IPS-18a (cell line): ENCODE measurements around the gene VHLL.
A peak's percentile ranks its signal among the peaks of the same experiment; 100 is the strongest.
"Not testable (repeated sequence)": the region's sequence is repeated elsewhere in the genome, so short reads cannot be mapped to it uniquely, and the experiment has no call there.

ENCODE experiments used
- H3K27ac ChIP-seq: one replicate; pipeline ENCODE4 v1.5.1; 2013; ENCODE audit warnings: low read length
- H3K27me3 ChIP-seq: one replicate; pipeline ENCODE4 v1.6.1; 2013; ENCODE audit warnings: mild to moderate bottlenecking, low read length; ENCODE audit not compliant: control insufficient read depth, insufficient read depth
- H3K36me3 ChIP-seq: one replicate; pipeline ENCODE4 v1.6.1; 2013; ENCODE audit warnings: low read depth, low read length; ENCODE audit not compliant: control insufficient read depth
- H3K4me1 ChIP-seq: one replicate; pipeline ENCODE4 v1.6.1; 2013; ENCODE audit warnings: low read depth, low read length; ENCODE audit not compliant: control insufficient read depth
- H3K4me3 ChIP-seq: one replicate; pipeline ENCODE4 v1.5.1; 2013; ENCODE audit warnings: low read length
- H3K9ac ChIP-seq: one replicate; pipeline ENCODE4 v1.6.1; 2013; ENCODE audit warnings: mild to moderate bottlenecking, low read length, moderate library complexity
- H3K9me3 ChIP-seq: one replicate; pipeline ENCODE4 v1.6.1; 2013; ENCODE audit warnings: low read depth, low read length; ENCODE audit not compliant: control insufficient read depth

The VHLL gene

GRCh38 chr1:156298852-156299357 lies at the start of gene VHLL:
Gene VHLL, minus strand, starts transcription at chr1:156299307. Its CDS starts 118 bp downstream, at chr1:156299189.
- Histone ChIP-seq H3K36me3 (peaks cover under 1% of the 10 kb centered on the region), H3K27ac (no peak within 1 kb of the TSS), H3K4me3 (no peak within 1 kb of the TSS), H3K4me1 (no peaks in the 10 kb centered on the region), H3K27me3 (no peaks in the 10 kb centered on the region), H3K9me3 (no peaks in the 10 kb centered on the region), H3K9ac (no peak within 1 kb of the TSS)

GRCh38 chr1:156347331-156347730 lies 48.2 kb upstream of the VHLL start:
- H3K36me3 ChIP-seq: no peaks in the 10 kb centered on the region
- H3K4me1 ChIP-seq: no peaks in the 10 kb centered on the region
- H3K4me3 ChIP-seq: no peak overlapping the region
- H3K27me3 ChIP-seq: no peaks in the 10 kb centered on the region
- no peak overlapping the region for H3K9ac ChIP-seq
- H3K9me3 ChIP-seq: no peaks in the 10 kb centered on the region
- no peak overlapping the region for H3K27ac ChIP-seq

- Histone ChIP-seq H3K27ac (no peak overlapping the region), H3K36me3 (no peaks in the 10 kb centered on the region), H3K9me3 (no peaks in the 10 kb centered on the region), H3K9ac (no peak overlapping the region), H3K4me1 (no peaks in the 10 kb centered on the region), H3K27me3 (no peaks in the 10 kb centered on the region), H3K4me3 (no peak overlapping the region)
These were observed 47.5 kb upstream of the VHLL start for GRCh38 chr1:156346636-156347035.

GRCh38 chr1:156346035-156346434 lies 46.9 kb upstream of the VHLL start:
- H3K9ac ChIP-seq: not testable (repeated sequence)

GRCh38 chr1:156344409-156344808 lies 45.3 kb upstream of the VHLL start:
- Histone ChIP-seq H3K9ac (no peak overlapping the region), H3K36me3 (no peaks in the 10 kb centered on the region)

More at GRCh38 chr1:156346035-156346434, 46.9 kb upstream of the VHLL start:
- H3K9me3 ChIP-seq, H3K4me1 ChIP-seq, H3K27ac ChIP-seq, H3K4me3 ChIP-seq, H3K27me3 ChIP-seq, H3K36me3 ChIP-seq: not testable (repeated sequence)

GRCh38 chr1:156342166-156342955 lies 43.3 kb upstream of the VHLL start:
- no peak overlapping the region for H3K9ac ChIP-seq
- H3K4me3 ChIP-seq: no peak overlapping the region
- H3K36me3 ChIP-seq: no peaks in the 10 kb centered on the region
- H3K4me1 ChIP-seq: no peaks in the 10 kb centered on the region
- no peaks in the 10 kb centered on the region for H3K27me3 ChIP-seq
- H3K27ac ChIP-seq: no peak overlapping the region
- H3K9me3 ChIP-seq: no peaks in the 10 kb centered on the region

More at GRCh38 chr1:156344409-156344808, 45.3 kb upstream of the VHLL start:
- Histone ChIP-seq H3K4me3 (no peak overlapping the region), H3K4me1 (no peaks in the 10 kb centered on the region), H3K27me3 (no peaks in the 10 kb centered on the region), H3K27ac (no peak overlapping the region), H3K9me3 (no peaks in the 10 kb centered on the region)

GRCh38 chr1:156338180-156338976 lies 39.3 kb upstream of the VHLL start, which contains the start of the genes CCT3 and TSACC:
Gene CCT3, minus strand, starts transcription at chr1:156338292. Its CDS starts 108 bp downstream, at chr1:156338184.
Gene TSACC, plus strand, starts transcription at chr1:156338526. Its CDS starts 1,232 bp downstream, at chr1:156339758.
- H3K9me3 ChIP-seq: no peaks in the 10 kb centered on the region
- peak within 1 kb of the TSS; percentile 89 for H3K27ac ChIP-seq
- peak within 1 kb of the TSS; percentile 93 for H3K9ac ChIP-seq
- H3K27me3 ChIP-seq: no peaks in the 10 kb centered on the region
- H3K4me3 ChIP-seq: peak within 1 kb of the TSS; percentile 99
- H3K36me3 ChIP-seq: peaks cover 23% of the 10 kb centered on the region
- H3K4me1 ChIP-seq: no peaks in the 10 kb centered on the region

- H3K27me3 ChIP-seq: no peaks in the 10 kb centered on the region
- H3K9me3 ChIP-seq: no peaks in the 10 kb centered on the region
- H3K4me3 ChIP-seq: peak overlapping the region; percentile 99
- peak overlapping the region; percentile 93 for H3K9ac ChIP-seq
- H3K27ac ChIP-seq: peak overlapping the region; percentile 80
- peaks cover 27% of the 10 kb centered on the region for H3K36me3 ChIP-seq
- H3K4me1 ChIP-seq: no peaks in the 10 kb centered on the region
These were observed 38.7 kb upstream of the VHLL start for GRCh38 chr1:156337888-156338179.

- peak overlapping the region; percentile 99 for H3K4me3 ChIP-seq
- peaks cover 32% of the 10 kb centered on the region for H3K36me3 ChIP-seq
- H3K27me3 ChIP-seq: no peaks in the 10 kb centered on the region
- H3K9me3 ChIP-seq: no peaks in the 10 kb centered on the region
- H3K4me1 ChIP-seq: no peaks in the 10 kb centered on the region
- H3K27ac ChIP-seq: peak overlapping the region; percentile 80
- peak overlapping the region; percentile 93 for H3K9ac ChIP-seq
These were observed 38.2 kb upstream of the VHLL start for GRCh38 chr1:156337052-156337887.

- H3K27ac ChIP-seq: no peak overlapping the region
- H3K36me3 ChIP-seq: peaks cover 37% of the 10 kb centered on the region
- H3K9me3 ChIP-seq: no peaks in the 10 kb centered on the region
- H3K9ac ChIP-seq: no peak overlapping the region
- peak overlapping the region; percentile 99 for H3K4me3 ChIP-seq
- H3K27me3 ChIP-seq: no peaks in the 10 kb centered on the region
- H3K4me1 ChIP-seq: no peaks in the 10 kb centered on the region
These were observed 37.1 kb upstream of the VHLL start for GRCh38 chr1:156336242-156336641.

- peaks cover 67% of the 10 kb centered on the region for H3K36me3 ChIP-seq
- H3K27me3 ChIP-seq, H3K4me1 ChIP-seq, H3K9me3 ChIP-seq, H3K27ac ChIP-seq, H3K9ac ChIP-seq, H3K4me3 ChIP-seq: not testable (repeated sequence)
These were observed 24.1 kb upstream of the VHLL start for GRCh38 chr1:156323179-156323578.
